K562 (cell line): ENCODE data around the gene RRAD. TPM values are rescaled to one million over a fixed set of nuclear protein-coding genes. Genes with fewer than 3 reads are reported as not detected.
"Not testable (repeated sequence)": the region's sequence is repeated elsewhere in the genome, so short reads cannot be mapped to it uniquely, and the experiment has no call there.

Experiments
- ATAC-seq: fragments of 200-7000 bp; cut with Tn5 transposase; 3 replicates; pipeline ENCODE4 v1.9.1; 2020; ENCODE audit warnings: moderate library complexity
- BruUV-seq: library from RNA; stranded (reverse); fragments of 400-500 nt; replicated peaks from 2 replicates; lab custom pipeline; 2021; lab: Mats Ljungman, UMichigan
- CTCF ChIA-PET: fragments of 300-600 bp; formaldehyde crosslinking; extraction: SDS; loops from one replicate; lab custom pipeline; 2021; ENCODE audit warnings: low intra/inter-chr PET ratio; lab: Yijun Ruan, JAX
- POLR2A ChIA-PET: fragments of 300-600, 350-650 bp; sonication (Branson Sonifier 250); formaldehyde crosslinking; extraction: SDS; loops from one replicate; lab custom pipeline; 2021; ENCODE audit warnings: antibody characterized with exemption, inconsistent platforms; lab: Yijun Ruan, JAX
- DNase-seq, 4 experiments: peaks; one replicate each; pipeline versions ENCODE4 v3.0.0 to v3.0.0-alpha.2; 2011 to 2018; ENCODE audit warnings: low spot score in 3 of 4, mixed read lengths in 3 of 4; ENCODE audit errors: extremely low read depth in 1 of 4
- FAIRE-seq: peaks from 2 replicates; lab custom pipeline; 2011; peaks lifted over from hg19 to GRCh38; lab: Jason Lieb, UNC
- H2AFZ ChIP-seq: 2 replicates; pipeline ENCODE4 v1.6.0; 2011; ENCODE audit warnings: low read depth, low read length, control low read depth, inconsistent platforms
- H3K27ac ChIP-seq: fragments of 200-600 bp; 3 replicates; pipeline ENCODE4 v1.8.0; 2011; ENCODE audit warnings: low read depth, mild to moderate bottlenecking, control low read depth, inconsistent platforms, low read length, moderate library complexity, mixed read lengths; ENCODE audit errors: extremely low read depth
- H3K27me3 ChIP-seq, 2 experiments: fragments of 300-600 bp in 1 of 2; 2 replicates in 1 of 2; 3 replicates in 1 of 2; pipeline versions ENCODE4 v1.6.0 to v1.8.0; 2011; ENCODE audit warnings: inconsistent platforms in 2 of 2, low read length in 2 of 2, mild to moderate bottlenecking in 1 of 2, mixed read lengths in 1 of 2, moderate library complexity in 1 of 2; ENCODE audit not compliant: control insufficient read depth in 2 of 2, insufficient read depth in 2 of 2
- H3K36me3 ChIP-seq: fragments of 300-600 bp; 3 replicates; pipeline ENCODE4 v1.8.0; 2011; ENCODE audit warnings: mild to moderate bottlenecking, low read length, inconsistent platforms; ENCODE audit not compliant: control insufficient read depth, insufficient read depth
- H3K4me1 ChIP-seq, 2 experiments: fragments of 200-600 bp in 1 of 2; replicated peaks in 1 of 2; 2 replicates in 1 of 2; 3 replicates in 1 of 2; pipeline versions ENCODE4 v1.5.1 to v1.8.0; 2011; ENCODE audit warnings: inconsistent platforms in 2 of 2, low read length in 2 of 2, mild to moderate bottlenecking in 1 of 2, mixed read lengths in 1 of 2, moderate library complexity in 1 of 2; ENCODE audit not compliant: control insufficient read depth in 2 of 2, insufficient read depth in 2 of 2
- H3K4me2 ChIP-seq: 2 replicates; pipeline ENCODE4 v1.6.1; 2011; ENCODE audit warnings: low read length, control low read depth, inconsistent platforms, mixed read lengths; ENCODE audit not compliant: insufficient read depth
- H3K4me3 ChIP-seq: fragments of 200-600 bp; sonication (generic), shearing (Covaris generic); 2 replicates; pipeline ENCODE4 v1.5.1; 2016; ENCODE audit warnings: control low read depth, inconsistent platforms
- H3K79me2 ChIP-seq: fragments of 200-600 bp; 3 replicates; pipeline ENCODE4 v1.8.0; 2011; ENCODE audit warnings: low read length, inconsistent platforms; ENCODE audit not compliant: control insufficient read depth, insufficient read depth
- H3K9ac ChIP-seq, 2 experiments: 2 replicates each; pipeline versions ENCODE4 v1.6.0 to v1.6.1; 2011; ENCODE audit warnings: low read depth in 2 of 2, low read length in 2 of 2, control low read depth in 1 of 2, inconsistent platforms in 1 of 2, mild to moderate bottlenecking in 1 of 2, mixed read lengths in 1 of 2; ENCODE audit not compliant: insufficient read depth in 1 of 2
- H3K9me1 ChIP-seq: one replicate; pipeline ENCODE4 v1.6.0; 2011; ENCODE audit warnings: inconsistent platforms, mild to moderate bottlenecking, low read length, moderate library complexity; ENCODE audit not compliant: control insufficient read depth, insufficient read depth
- H3K9me3 ChIP-seq: replicated peaks from 2 replicates; pipeline ENCODE4 v1.5.1; 2011; ENCODE audit warnings: low read depth, low read length, inconsistent platforms; ENCODE audit not compliant: control insufficient read depth, insufficient read depth
- H4K20me1 ChIP-seq: replicated peaks from 2 replicates; pipeline ENCODE4 v1.6.1; 2011; ENCODE audit warnings: low read length, inconsistent platforms, mixed read lengths; ENCODE audit not compliant: control insufficient read depth, insufficient read depth
- SPI1 ChIP-seq: IDR thresholded peaks from 2 replicates; pipeline ENCODE4 v1.6.1; 2011; ENCODE audit warnings: low read depth, low read length, control low read depth, borderline replicate concordance
- TCF3 ChIP-seq: sonication (generic); formaldehyde crosslinking; IDR thresholded peaks from 2 replicates; pipeline ENCODE4 v1.4.0; 2020; ENCODE audit warnings: mild to moderate bottlenecking, missing genetic modification reagents
- ZFX ChIP-seq: sonication (generic); formaldehyde crosslinking; IDR thresholded peaks from 2 replicates; pipeline ENCODE4 v1.8.0; 2022; ENCODE audit warnings: mild to moderate bottlenecking, missing genetic modification reagents, moderate library complexity
- WGBS: fragments of 100-300 bp; shearing (Covaris generic); methylation state at CpG from one replicate; pipeline ENCODE4 v1.1.6; 2016; ENCODE audit warnings: low coverage, mixed read lengths; ENCODE audit not compliant: insufficient coverage; ENCODE audit errors: missing lambda C conversion rate; 5-methylcytosine and 5-hydroxymethylcytosine counted together
- in situ Hi-C: fragments of 300-500 bp; cut with MboI; formaldehyde crosslinking; loops from 4 replicates; pipeline ENCODE4 v1.15.0; 2018; ENCODE audit warnings: inconsistent platforms, mixed read lengths
- intact Hi-C: fragments of 100-400 bp; cut with micrococcal nuclease; formaldehyde crosslinking; loops from 2 replicates; pipeline ENCODE4 v1.14.2; 2022
- polyA plus RNA-seq, 8 experiments: library from polyadenylated mRNA; depleted of rRNA in 4 of 8; stranded (reverse) in 5 of 8; unstranded in 3 of 8; fragments of >200 nt; fragmentation: Nextera tagmentation in 2 of 8; fragmentation: Illumina TruSeq in 1 of 8; extraction: Ambion mirVana in 2 of 8; extraction: Trizol in 1 of 8; gene quantifications; 2 replicates each; pipeline versions ENCODE4 v1.2.1 to v1.2.3, GENCODE V29; 2011 to 2014; ENCODE audit warnings: inconsistent platforms in 1 of 8, missing spikeins in 1 of 8
- total RNA-seq, 7 experiments: library from RNA; depleted of rRNA in 6 of 7; stranded (reverse); fragments of >200 nt in 6 of 7; fragmentation: Illumina TruSeq in 2 of 7; extraction: Trizol in 2 of 7; gene quantifications; 2 replicates each; pipeline versions ENCODE4 v1.2.1 to v1.2.3, GENCODE V29; 2011 to 2021; ENCODE audit warnings: low replicate concordance in 1 of 7

RRAD gene
- total and polyA plus RNA-seq, 9 of the 15 experiments (the other 6 are each of a cell fraction or from before 2014, with no cell fraction given), result 0.09 to 0.20 (median 0.13) TPM; not detected in 5

- CTCF ChIA-PET, result interaction anchor here (0.5 to 2.0 kb wide), 3 partner anchors 22 to 62 kb away, joined by 4 to 12 read pairs (median 6); no protein-coding TSS in a partner anchor
- not testable (repeated sequence) for ATAC-seq, H3K9me3 ChIP-seq, H3K4me1 ChIP-seq, H3K4me2 ChIP-seq, H4K20me1 ChIP-seq, DNase-seq, H3K9me1 ChIP-seq, BruUV-seq, H2AFZ ChIP-seq, H3K27ac ChIP-seq, FAIRE-seq, H3K27me3 ChIP-seq, H3K79me2 ChIP-seq, H3K9ac ChIP-seq, H3K4me3 ChIP-seq
- POLR2A ChIA-PET, result interaction anchor here (0.9 kb wide), 1 partner anchor 51 kb away, joined by 4 read pairs; no protein-coding TSS in a partner anchor
- 39% methylated on average over 17 of the region's 17 CpGs for WGBS
- in situ Hi-C loops, result loop anchor here (25.0 kb wide), 2 partner anchors 207 to 457 kb away; partner anchors contain the start of genes B3GNT9, FBXL8, HSF4 and NOL3
- intact Hi-C loops, result loop anchor here (2.0 to 10.0 kb wide), 4 partner anchors 21 to 509 kb away; partner anchors contain the start of genes FBXL8, MATCAP1 and TRADD
- TF ChIP-seq TCF3 (CRISPR knock-in tag) (0 out of 2 replicates have a peak, but pooled peaks have one; percentile 5), SPI1 (peak; percentile 34; the same call in 1 of the 2 replicates), ZFX (CRISPR knock-in tag) (peak; percentile 26; the same call in 1 of the 2 replicates)
- TF ChIP-seq, all 486 proteins: peak for 3; not testable (repeated sequence) for 483
- not testable (repeated sequence) for H3K36me3 ChIP-seq
Observed at GRCh38 chr16:66955363-66956153, 30.2 kb upstream of the RRAD start.
